H1 (cell line): ENCODE results near the gene SLC6A19. TPM values are rescaled to one million over a fixed set of nuclear protein-coding genes. Genes with fewer than 3 reads are reported as not detected.
A peak's percentile ranks its signal among the peaks of the same experiment; 100 is the strongest.

Experiments used
- CTCF ChIA-PET: fragments of 300-600 bp; sonication (Branson Sonifier 250); formaldehyde crosslinking; loops from one replicate; lab custom pipeline; 2021; ENCODE audit not compliant: partially characterized antibody; lab: Charles Lee
- POLR2A ChIA-PET: fragments of 300-600 bp; sonication (Branson Sonifier 250); formaldehyde crosslinking; loops from one replicate; lab custom pipeline; 2021; ENCODE audit warnings: inconsistent platforms; ENCODE audit not compliant: partially characterized antibody; lab: Charles Lee
- DNase-seq, 2 experiments: peaks; one replicate each; pipeline versions ENCODE4 v3.0.0 to v3.0.0-alpha.2; 2010 to 2022; ENCODE audit warnings: low spot score in 2 of 2, low read depth in 1 of 2, mixed read lengths in 1 of 2
- FAIRE-seq: peaks from 2 replicates; lab custom pipeline; 2011; peaks lifted over from hg19 to GRCh38; lab: Jason Lieb, UNC
- H2AFZ ChIP-seq: 2 replicates; pipeline ENCODE4 v1.8.1; 2012; ENCODE audit warnings: low read length, inconsistent platforms
- H2AK5ac ChIP-seq: 2 replicates; pipeline ENCODE4 v1.6.1; 2013; ENCODE audit warnings: low read depth, low read length
- H2BK120ac ChIP-seq: replicated peaks from 2 replicates; pipeline ENCODE3; 2013; ENCODE audit warnings: low read depth, low read length, inconsistent platforms
- H2BK12ac ChIP-seq: 2 replicates; pipeline ENCODE4 v1.6.1; 2013; ENCODE audit warnings: low read depth, low read length
- H2BK15ac ChIP-seq: 2 replicates; pipeline ENCODE4 v1.6.1; 2013; ENCODE audit warnings: low read length
- H2BK20ac ChIP-seq: 2 replicates; pipeline ENCODE4 v1.6.1; 2013; ENCODE audit warnings: low read length
- H2BK5ac ChIP-seq: 2 replicates; pipeline ENCODE4 v1.6.1; 2013; ENCODE audit warnings: low read depth, low read length
- H3K14ac ChIP-seq: 2 replicates; pipeline ENCODE4 v1.6.1; 2013; ENCODE audit warnings: inconsistent platforms; ENCODE audit not compliant: insufficient read length
- H3K18ac ChIP-seq: 2 replicates; pipeline ENCODE4 v1.6.1; 2013; ENCODE audit warnings: low read length; ENCODE audit errors: extremely low read depth
- H3K23ac ChIP-seq: 2 replicates; pipeline ENCODE4 v1.6.1; 2013; ENCODE audit warnings: inconsistent platforms; ENCODE audit not compliant: insufficient read length
- H3K23me2 ChIP-seq: 2 replicates; pipeline ENCODE4 v1.6.1; 2013; ENCODE audit warnings: low read depth, low read length
- H3K27ac ChIP-seq: 2 replicates; pipeline ENCODE4 v1.6.1; 2011; ENCODE audit warnings: low read depth, low read length, inconsistent platforms
- H3K27me3 ChIP-seq, 4 experiments: replicated peaks in 1 of 4; 1 replicate in 1 of 4; 2 replicates in 3 of 4; pipeline versions ENCODE4 v1.6.1 to v1.8.1; 2011 to 2013; ENCODE audit warnings: low read length in 3 of 4, mild to moderate bottlenecking in 3 of 4, inconsistent platforms in 2 of 4, mixed read lengths in 2 of 4, moderate library complexity in 1 of 4; ENCODE audit not compliant: control insufficient read depth in 3 of 4, insufficient read depth in 3 of 4; ENCODE audit errors: extremely low read depth in 1 of 4
- H3K36me3 ChIP-seq, 4 experiments: 2 replicates each; pipeline versions ENCODE4 v1.6.1 to v1.8.1; 2011 to 2013; ENCODE audit warnings: mild to moderate bottlenecking in 4 of 4, low read length in 3 of 4, moderate library complexity in 2 of 4, control low read depth in 1 of 4, inconsistent platforms in 1 of 4; ENCODE audit not compliant: insufficient read depth in 4 of 4, control insufficient read depth in 2 of 4
- H3K4ac ChIP-seq: replicated peaks from 2 replicates; pipeline ENCODE3; 2013; ENCODE audit warnings: low read length, low read depth, mixed read lengths, inconsistent platforms; ENCODE audit not compliant: insufficient read length
- H3K4me1 ChIP-seq, 4 experiments: replicated peaks in 1 of 4; 1 replicate in 1 of 4; 2 replicates in 3 of 4; pipeline versions ENCODE4 v1.6.1 to v1.8.1; 2011 to 2013; ENCODE audit warnings: low read length in 3 of 4, inconsistent platforms in 2 of 4, mixed read lengths in 1 of 4; ENCODE audit not compliant: insufficient read depth in 4 of 4, control insufficient read depth in 3 of 4
- H3K4me2 ChIP-seq, 2 experiments: 2 replicates each; pipeline versions ENCODE4 v1.6.1 to v1.8.1; 2011 to 2013; ENCODE audit warnings: low read depth in 2 of 2, low read length in 2 of 2, control low read depth in 1 of 2, inconsistent platforms in 1 of 2, mild to moderate bottlenecking in 1 of 2; ENCODE audit not compliant: insufficient read depth in 1 of 2
- H3K4me3 ChIP-seq, 4 experiments: fragments of 200-600, 300-600 bp in 1 of 4; sonication (generic), shearing (Covaris generic), sonication (Bioruptor Twin) in 1 of 4; 2 replicates each; pipeline versions ENCODE4 v1.5.1 to v1.8.1; 2011 to 2016; ENCODE audit warnings: low read length in 4 of 4, low read depth in 3 of 4, control low read depth in 2 of 4, inconsistent platforms in 2 of 4, mild to moderate bottlenecking in 2 of 4, mixed read lengths in 1 of 4, moderate library complexity in 1 of 4; ENCODE audit not compliant: insufficient read depth in 2 of 4; ENCODE audit errors: extremely low read depth in 1 of 4
- H3K56ac ChIP-seq: replicated peaks from 2 replicates; pipeline ENCODE3; 2013; ENCODE audit warnings: low read depth, mild to moderate bottlenecking, mixed read lengths, low read length, inconsistent platforms; ENCODE audit not compliant: insufficient read length
- H3K79me1 ChIP-seq: 2 replicates; pipeline ENCODE4 v1.6.1; 2013; ENCODE audit warnings: low read depth, low read length, control low read depth
- H3K79me2 ChIP-seq, 2 experiments: 2 replicates each; pipeline versions ENCODE4 v1.6.1 to v1.8.1; 2012 to 2013; ENCODE audit warnings: low read length in 2 of 2, mild to moderate bottlenecking in 2 of 2, inconsistent platforms in 1 of 2; ENCODE audit not compliant: insufficient read depth in 2 of 2, control insufficient read depth in 1 of 2
- H3K9ac ChIP-seq, 4 experiments: replicated peaks in 1 of 4; 1 replicate in 1 of 4; 2 replicates in 3 of 4; pipeline versions ENCODE4 v1.6.1 to v1.8.1; 2011 to 2013; ENCODE audit warnings: low read depth in 3 of 4, low read length in 3 of 4, control low read depth in 2 of 4, mild to moderate bottlenecking in 2 of 4, moderate library complexity in 2 of 4, inconsistent platforms in 1 of 4; ENCODE audit errors: extremely low read depth in 1 of 4
- H3K9me3 ChIP-seq, 2 experiments: 2 replicates each; pipeline versions ENCODE4 v1.6.1 to v1.8.1; 2012 to 2013; ENCODE audit warnings: mild to moderate bottlenecking in 2 of 2, moderate library complexity in 2 of 2, control low read depth in 1 of 2, inconsistent platforms in 1 of 2, low read depth in 1 of 2, low read length in 1 of 2, mixed read lengths in 1 of 2; ENCODE audit not compliant: insufficient read depth in 2 of 2
- H4K20me1 ChIP-seq, 2 experiments: replicated peaks in 1 of 2; 2 replicates each; pipeline versions ENCODE3 to v1.8.1; 2011 to 2013; ENCODE audit warnings: inconsistent platforms in 2 of 2, low read length in 2 of 2, mild to moderate bottlenecking in 1 of 2; ENCODE audit not compliant: insufficient read depth in 2 of 2, control insufficient read depth in 1 of 2
- H4K5ac ChIP-seq: 2 replicates; pipeline ENCODE4 v1.6.1; 2013; ENCODE audit warnings: low read length, low read depth, mixed read lengths, inconsistent platforms; ENCODE audit not compliant: insufficient read length
- H4K8ac ChIP-seq: 2 replicates; pipeline ENCODE4 v1.8.0; 2013; ENCODE audit warnings: mild to moderate bottlenecking, moderate library complexity, low read length, inconsistent platforms; ENCODE audit not compliant: insufficient read depth; ENCODE audit errors: extremely low read depth
- H4K91ac ChIP-seq: replicated peaks from 2 replicates; pipeline ENCODE3; 2013; ENCODE audit warnings: low read length, mixed read lengths, inconsistent platforms; ENCODE audit not compliant: insufficient read length
- ATF3 ChIP-seq: IDR thresholded peaks from 2 replicates; pipeline ENCODE4 v1.6.1; 2011; ENCODE audit warnings: low read depth, mild to moderate bottlenecking, low read length; ENCODE audit not compliant: insufficient read depth
- CBX5 ChIP-seq: fragments of 300-800, 300-1000 bp; sonication (generic); IDR thresholded peaks from 2 replicates; pipeline ENCODE4 v1.7.1; 2016; ENCODE audit warnings: antibody characterized with exemption, low read length, low read depth
- CREB1 ChIP-seq: IDR thresholded peaks from 2 replicates; pipeline ENCODE4 v1.6.1; 2012; ENCODE audit warnings: inconsistent platforms
- EGR1 ChIP-seq: IDR thresholded peaks from 2 replicates; pipeline ENCODE4 v1.6.1; 2011; ENCODE audit warnings: low read depth, low read length, borderline replicate concordance
- KDM1A ChIP-seq: fragments of 200-600, 300-600 bp; sonication (generic); IDR thresholded peaks from 2 replicates; pipeline ENCODE4 v1.7.1; 2016; ENCODE audit warnings: mild to moderate bottlenecking, low read length, borderline replicate concordance
- PHF8 ChIP-seq: fragments of 200-600 bp; sonication (generic); conservative IDR thresholded peaks from 2 replicates; pipeline ENCODE4 v1.7.1; 2012; ENCODE audit warnings: low read depth, mild to moderate bottlenecking, inconsistent platforms, low read length, moderate library complexity
- POLR2AphosphoS5 ChIP-seq: IDR thresholded peaks from 2 replicates; pipeline ENCODE4 v1.6.1; 2011; ENCODE audit warnings: low read depth, low read length
- RAD21 ChIP-seq, 2 experiments: IDR thresholded peaks in 1 of 2; conservative IDR thresholded peaks in 1 of 2; 2 replicates each; pipeline ENCODE4 v1.6.1; 2011; ENCODE audit warnings: low read depth in 2 of 2, low read length in 2 of 2, improper control_type of control experiment in 1 of 2, inconsistent platforms in 1 of 2, mild to moderate bottlenecking in 1 of 2, moderate library complexity in 1 of 2
- RNF2 ChIP-seq: fragments of 200-900, 300-1000 bp; sonication (generic); IDR thresholded peaks from 2 replicates; pipeline ENCODE4 v1.7.1; 2016; ENCODE audit warnings: borderline replicate concordance, low read depth, mild to moderate bottlenecking, antibody characterized with exemption, low read length; ENCODE audit not compliant: poor library complexity, severe bottlenecking; ENCODE audit errors: missing control alignments
- SIRT6 ChIP-seq: IDR thresholded peaks from one replicate; pipeline ENCODE4 v1.7.1; 2012; ENCODE audit warnings: low read length, inconsistent platforms
- SP1 ChIP-seq: IDR thresholded peaks from 2 replicates; pipeline ENCODE4 v1.6.1; 2011; ENCODE audit warnings: low read depth, low read length
- TCF12 ChIP-seq: IDR thresholded peaks from 2 replicates; pipeline ENCODE4 v1.6.1; 2011; ENCODE audit warnings: low read depth, mild to moderate bottlenecking, low read length
- YY1 ChIP-seq: IDR thresholded peaks from 2 replicates; pipeline ENCODE4 v1.6.1; 2011; ENCODE audit warnings: low read depth, mild to moderate bottlenecking, low read length
- WGBS, 2 experiments: shearing (Covaris generic) in 1 of 2; methylation state at CpG; one replicate each; pipeline versions ENCODE4 v1.1.6 to v1.1.7; 2013 to 2015; ENCODE audit warnings: low lambda C conversion rate in 2 of 2, mixed read lengths in 2 of 2, inconsistent platforms in 1 of 2, low coverage in 1 of 2, missing lambda C conversion rate in 1 of 2; ENCODE audit not compliant: insufficient replicate concordance in 2 of 2, insufficient coverage in 1 of 2, insufficient read length in 1 of 2; ENCODE audit errors: extremely low coverage in 1 of 2, missing lambda C conversion rate in 1 of 2; 5-methylcytosine and 5-hydroxymethylcytosine counted together
- polyA plus RNA-seq, 7 experiments: library from polyadenylated mRNA; depleted of rRNA in 3 of 7; stranded (reverse) in 5 of 7; unstranded in 2 of 7; fragments of >200 nt in 5 of 7; fragments of 200-250 nt in 2 of 7; gene quantifications; 1 replicate in 5 of 7; 2 replicates in 1 of 7; 4 replicates in 1 of 7; pipeline versions ENCODE4 v1.2.1 to v1.2.3, GENCODE V29; 2011 to 2013; ENCODE audit warnings: missing spikeins in 2 of 7, mixed read lengths in 2 of 7
- total RNA-seq: library from RNA; stranded (reverse); fragmentation: NEBNext Ultra II Directional; extraction: Animal tissue kit (Norgen Biotek cat#: 25700); gene quantifications from 2 replicates; pipeline ENCODE4 v1.2.1, GENCODE V29; 2021
- TF ChIP-seq, protein P1 (sequence below): IDR thresholded peaks from 2 replicates; pipeline ENCODE4 v1.6.1; 2012; ENCODE audit warnings: inconsistent platforms

The SLC6A19 gene
- total and polyA plus RNA-seq, 2 of the 8 experiments (the other 6 are each of a cell fraction or from before 2014, with no cell fraction given) = 0.02 TPM; not detected in 1

DNA sequence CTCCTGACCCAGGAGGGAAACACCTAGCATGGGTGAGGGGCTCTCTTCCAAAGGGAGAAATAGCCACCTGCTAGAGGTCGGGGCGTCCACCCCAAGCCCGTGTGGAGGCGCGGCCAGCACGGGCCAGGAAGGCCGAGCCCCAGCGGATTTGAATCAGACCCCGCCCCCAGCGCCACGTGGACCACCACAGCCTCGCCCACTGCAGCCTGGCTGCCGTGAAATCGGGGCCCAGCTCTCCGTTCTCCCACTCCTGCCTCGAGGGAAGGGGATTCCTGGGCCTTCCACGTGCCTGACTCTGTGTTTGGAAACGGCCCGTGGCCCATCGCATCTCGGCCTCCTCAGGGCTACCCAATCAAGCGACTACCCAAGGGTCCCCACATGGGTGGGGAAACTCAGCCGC is 55.4 kb downstream of the SLC6A19 start:
- Histone ChIP-seq H4K20me1 (peaks cover 0 to 11% of the 10 kb centered on the region in 2 experiments), H3K79me2 (no peaks in the 10 kb centered on the region), H2BK20ac (no peak overlapping the region), H3K27ac (no peak overlapping the region), H2AFZ (no peak overlapping the region), H3K9ac (no peak overlapping the region), H3K4ac (no peak overlapping the region), H2BK120ac (no peak overlapping the region), H4K5ac (no peak overlapping the region), H3K27me3 (no peaks in the 10 kb centered on the region), H2BK5ac (no peak overlapping the region), H3K4me3 (no peak overlapping the region), H3K79me1 (no peaks in the 10 kb centered on the region), H3K23me2 (no peaks in the 10 kb centered on the region), H2BK12ac (no peak overlapping the region), H3K56ac (no peak overlapping the region), H3K23ac (no peak overlapping the region), H3K4me1 (no peaks in the 10 kb centered on the region; a peak in 1 of 7 replicates), H4K8ac (peak overlapping the region; percentile 68; the same call in 1 of the 2 replicates), H4K91ac (no peak overlapping the region), H3K14ac (no peak overlapping the region), H3K4me2 (no peak overlapping the region), H2AK5ac (no peak overlapping the region), H2BK15ac (no peak overlapping the region), H3K9me3 (peaks cover 9 to 17% of the 10 kb centered on the region in 2 experiments), H3K36me3 (peaks cover 0 to 11% (median 3%) of the 10 kb centered on the region in 4 experiments; a peak in 6 of 8 replicates), H3K18ac (no peak overlapping the region)
- FAIRE-seq = no peak
- DNase-seq = no peak
- 85% methylated on average over 14 of the region's 23 CpGs; no CpG with 5 or more reads in 1 of the 2 experiments for WGBS, 2 experiments
- POLR2A ChIA-PET = no interaction called here
- CTCF ChIA-PET = interaction anchor here (0.7 to 1.2 kb wide), 3 partner anchors 26 to 152 kb away, joined by 3 to 4 read pairs (median 3); no protein-coding TSS in a partner anchor
- TF ChIP-seq YY1 (no peak), TCF12 (no peak), EGR1 (no peak), SIRT6 (no peak), CBX5 (no peak), PHF8 (no peak), RAD21 (IDR thresholded peaks at IDR 0.05 in 1 of 2, conservative IDR thresholded peaks at IDR 0.05 in 1 of 2; ENCODE audit: low read depth in 2 of 2, low read length in 2 of 2) (no peak), ATF3 (no peak), KDM1A (no peak), POLR2AphosphoS5 (no peak), SP1 (no peak), RNF2 (no peak), CREB1 (no peak)
- TF ChIP-seq, protein P1, sequence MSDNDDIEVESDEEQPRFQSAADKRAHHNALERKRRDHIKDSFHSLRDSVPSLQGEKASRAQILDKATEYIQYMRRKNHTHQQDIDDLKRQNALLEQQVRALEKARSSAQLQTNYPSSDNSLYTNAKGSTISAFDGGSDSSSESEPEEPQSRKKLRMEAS = no peak
